IMR-90 (cell line): ENCODE results near the gene CTNNBIP1. TPM values are rescaled to one million over a fixed set of nuclear protein-coding genes. Genes with fewer than 3 reads are reported as not detected.

Experiments used
- ATAC-seq: fragments of 200-7000 bp; cut with Tn5 transposase; 2 replicates; pipeline ENCODE4 v1.9.1; 2020; ENCODE audit warnings: low read depth, mild to moderate bottlenecking, moderate library complexity
- BruUV-seq: library from RNA; stranded (reverse); fragments of 400-500 nt; replicated peaks from 2 replicates; lab custom pipeline; 2021; lab: Mats Ljungman, UMichigan
- CTCF ChIA-PET: fragments of 300-600 bp; formaldehyde crosslinking; extraction: SDS; loops from one replicate; lab custom pipeline; 2021; ENCODE audit warnings: antibody characterized with exemption; lab: Yijun Ruan, JAX
- POLR2A ChIA-PET: fragments of 300-600 bp; sonication (Branson Sonifier 250); formaldehyde crosslinking; loops from one replicate; lab custom pipeline; 2022; ENCODE audit warnings: antibody characterized with exemption; ENCODE audit not compliant: unreplicated experiment; lab: Charles Lee
- DNase-seq: peaks from one replicate; pipeline ENCODE4 v3.0.0; 2013
- H2AFZ ChIP-seq: replicated peaks from 2 replicates; pipeline ENCODE3; 2013; ENCODE audit warnings: low read length, mild to moderate bottlenecking; ENCODE audit not compliant: poor library complexity
- H2AK5ac ChIP-seq: 2 replicates; pipeline ENCODE4 v1.6.1; 2013; ENCODE audit warnings: low read depth, low read length, inconsistent platforms
- H2AK9ac ChIP-seq: replicated peaks from 2 replicates; pipeline ENCODE3; 2013; ENCODE audit warnings: mild to moderate bottlenecking, low read depth, low read length, moderate library complexity; ENCODE audit not compliant: poor library complexity
- H2BK120ac ChIP-seq: 2 replicates; pipeline ENCODE4 v1.6.1; 2013; ENCODE audit warnings: low read depth, low read length, inconsistent platforms
- H2BK15ac ChIP-seq: 3 replicates; pipeline ENCODE4 v1.6.1; 2013; ENCODE audit warnings: low read depth, low read length, inconsistent platforms
- H2BK20ac ChIP-seq: 2 replicates; pipeline ENCODE4 v1.6.1; 2013; ENCODE audit warnings: low read depth, mild to moderate bottlenecking, inconsistent platforms, low read length, moderate library complexity
- H2BK5ac ChIP-seq: 2 replicates; pipeline ENCODE4 v1.6.1; 2013; ENCODE audit warnings: mild to moderate bottlenecking, low read depth, low read length, inconsistent platforms; ENCODE audit not compliant: poor library complexity, severe bottlenecking
- H3K14ac ChIP-seq: replicated peaks from 2 replicates; pipeline ENCODE4 v1.6.1; 2013; ENCODE audit warnings: low read depth, low read length, inconsistent platforms
- H3K18ac ChIP-seq: 2 replicates; pipeline ENCODE4 v1.6.1; 2013; ENCODE audit warnings: low read depth, low read length, control low read depth
- H3K23ac ChIP-seq: 2 replicates; pipeline ENCODE4 v1.6.1; 2013; ENCODE audit warnings: low read depth, low read length, inconsistent platforms
- H3K27ac ChIP-seq: 2 replicates; pipeline ENCODE4 v1.5.1; 2013; ENCODE audit warnings: mild to moderate bottlenecking, control low read depth, low read length; ENCODE audit not compliant: insufficient read depth
- H3K27me3 ChIP-seq: 2 replicates; pipeline ENCODE4 v1.6.1; 2013; ENCODE audit warnings: low read length; ENCODE audit not compliant: control insufficient read depth, insufficient read depth
- H3K36me3 ChIP-seq: 2 replicates; pipeline ENCODE4 v1.6.1; 2013; ENCODE audit warnings: low read length, mixed read lengths; ENCODE audit not compliant: control insufficient read depth, insufficient read depth
- H3K4ac ChIP-seq: 2 replicates; pipeline ENCODE4 v1.6.1; 2013; ENCODE audit warnings: low read depth, low read length, inconsistent platforms
- H3K4me1 ChIP-seq: 2 replicates; pipeline ENCODE4 v1.6.1; 2013; ENCODE audit warnings: low read length, mixed read lengths; ENCODE audit not compliant: control insufficient read depth, insufficient read depth
- H3K4me2 ChIP-seq: 2 replicates; pipeline ENCODE4 v1.6.1; 2013; ENCODE audit warnings: low read depth, mild to moderate bottlenecking, control low read depth, low read length, moderate library complexity
- H3K4me3 ChIP-seq: 2 replicates; pipeline ENCODE4 v1.5.1; 2013; ENCODE audit warnings: low read depth, mild to moderate bottlenecking, control low read depth, low read length, moderate library complexity; ENCODE audit not compliant: insufficient read depth
- H3K56ac ChIP-seq: 2 replicates; pipeline ENCODE4 v1.6.1; 2013; ENCODE audit warnings: low read length, inconsistent platforms; ENCODE audit not compliant: insufficient read depth; ENCODE audit errors: extremely low read depth
- H3K79me1 ChIP-seq, 2 experiments: 2 replicates each; pipeline ENCODE4 v1.6.1; 2013; ENCODE audit warnings: low read length in 2 of 2, inconsistent platforms in 1 of 2, low read depth in 1 of 2
- H3K9ac ChIP-seq: 2 replicates; pipeline ENCODE4 v1.6.1; 2013; ENCODE audit warnings: low read depth, low read length, control low read depth
- H3K9me1 ChIP-seq: 2 replicates; pipeline ENCODE4 v1.6.1; 2013; ENCODE audit warnings: low read length, inconsistent platforms; ENCODE audit not compliant: insufficient read depth
- H3K9me3 ChIP-seq: 2 replicates; pipeline ENCODE4 v1.6.1; 2013; ENCODE audit warnings: low read length; ENCODE audit not compliant: control insufficient read depth, insufficient read depth
- H4K20me1 ChIP-seq: 2 replicates; pipeline ENCODE4 v1.6.1; 2013; ENCODE audit warnings: low read length, inconsistent platforms; ENCODE audit not compliant: insufficient read depth
- H4K5ac ChIP-seq: 2 replicates; pipeline ENCODE4 v1.6.1; 2013; ENCODE audit warnings: mild to moderate bottlenecking, low read depth, low read length, control low read depth
- H4K8ac ChIP-seq, 2 experiments: 2 replicates each; pipeline ENCODE4 v1.6.1; 2013; ENCODE audit warnings: low read depth in 2 of 2, low read length in 2 of 2, control low read depth in 1 of 2, inconsistent platforms in 1 of 2
- H4K91ac ChIP-seq: 2 replicates; pipeline ENCODE4 v1.6.1; 2013; ENCODE audit warnings: low read depth, low read length, inconsistent platforms; ENCODE audit not compliant: insufficient read depth
- BHLHE40 ChIP-seq: fragments of 150-350 bp; IDR thresholded peaks from 2 replicates; pipeline ENCODE4 v1.6.1; 2016; ENCODE audit warnings: mild to moderate bottlenecking, low read depth, low read length
- CEBPB ChIP-seq: IDR thresholded peaks from 2 replicates; pipeline ENCODE4 v1.6.1; 2012; ENCODE audit warnings: low read depth, low read length, improper control_type of control experiment
- CHD1 ChIP-seq: IDR thresholded peaks from 2 replicates; pipeline ENCODE4 v1.6.1; 2012; ENCODE audit warnings: low read depth, low read length, improper control_type of control experiment
- FOS ChIP-seq: fragments of 150-350 bp; IDR thresholded peaks from 2 replicates; pipeline ENCODE4 v1.6.1; 2016; ENCODE audit warnings: low read depth, low read length
- MAFK ChIP-seq: IDR thresholded peaks from 2 replicates; pipeline ENCODE4 v1.6.1; 2012; ENCODE audit warnings: low read depth, low read length, improper control_type of control experiment
- MAZ ChIP-seq: IDR thresholded peaks from 2 replicates; pipeline ENCODE4 v1.6.1; 2012; ENCODE audit warnings: low read depth, mild to moderate bottlenecking, low read length, improper control_type of control experiment, moderate library complexity, borderline replicate concordance
- MXI1 ChIP-seq: IDR thresholded peaks from 2 replicates; pipeline ENCODE4 v1.6.1; 2012; ENCODE audit warnings: low read depth, mild to moderate bottlenecking, low read length, moderate library complexity, borderline replicate concordance
- NFE2L2 ChIP-seq: fragments of 150-350 bp; IDR thresholded peaks from 2 replicates; pipeline ENCODE4 v1.6.1; 2016; ENCODE audit warnings: low read depth, mild to moderate bottlenecking, low read length
- POLR2A ChIP-seq: IDR thresholded peaks from 2 replicates; pipeline ENCODE4 v1.6.1; 2012; ENCODE audit warnings: mild to moderate bottlenecking, low read depth, low read length
- RAD21 ChIP-seq: IDR thresholded peaks from 2 replicates; pipeline ENCODE4 v1.6.1; 2012; ENCODE audit warnings: low read length, improper control_type of control experiment
- RCOR1 ChIP-seq: IDR thresholded peaks from 2 replicates; pipeline ENCODE4 v1.6.1; 2012; ENCODE audit warnings: mild to moderate bottlenecking, low read length, improper control_type of control experiment; ENCODE audit not compliant: insufficient replicate concordance
- RFX5 ChIP-seq: IDR thresholded peaks from 2 replicates; pipeline ENCODE4 v1.8.0; 2012; ENCODE audit warnings: low read depth, mild to moderate bottlenecking, low read length, moderate library complexity
- SMC3 ChIP-seq: fragments of 150-350 bp; IDR thresholded peaks from 2 replicates; pipeline ENCODE4 v1.6.1; 2016; ENCODE audit warnings: low read depth, mild to moderate bottlenecking, antibody characterized with exemption, low read length, moderate library complexity
- WGBS, 2 experiments: methylation state at CpG; one replicate each; pipeline versions ENCODE4 v1.1.5 to v1.1.7; 2013; ENCODE audit warnings: missing lambda C conversion rate in 2 of 2; ENCODE audit not compliant: insufficient read length in 1 of 2; ENCODE audit errors: extremely low coverage in 2 of 2; 5-methylcytosine and 5-hydroxymethylcytosine counted together
- dilution Hi-C: fragments of 300-500 bp; cut with HindIII; formaldehyde crosslinking; loops from one replicate; pipeline ENCODE4 v1.14.3; 2018; ENCODE audit warnings: low sequenced_read_pairs; ENCODE audit not compliant: unreplicated experiment
- in situ Hi-C: fragments of 300-500 bp; cut with MboI; formaldehyde crosslinking; loops from 3 replicates; pipeline ENCODE4 v1.14.3; 2019; ENCODE audit warnings: low sequenced_read_pairs, inconsistent platforms, mixed read lengths
- intact Hi-C: fragments of 100-400 bp; cut with micrococcal nuclease; formaldehyde crosslinking; loops from 2 replicates; pipeline ENCODE4 v1.10.0; 2022
- polyA plus RNA-seq, 3 experiments: library from polyadenylated mRNA; depleted of rRNA; stranded (reverse); fragments of >200 nt; gene quantifications; 2 replicates each; pipeline ENCODE4 v1.2.3, GENCODE V29; 2012; ENCODE audit warnings: low replicate concordance in 1 of 3
- total RNA-seq: library from RNA; depleted of rRNA; stranded (reverse); fragments of >200 nt; gene quantifications from 2 replicates; pipeline ENCODE4 v1.2.3, GENCODE V29; 2012
- TF ChIP-seq, protein P1 (sequence below): fragments of 150-350 bp; IDR thresholded peaks from 2 replicates; pipeline ENCODE4 v1.6.1; 2016; ENCODE audit warnings: low read depth, mild to moderate bottlenecking, low read length, moderate library complexity, borderline replicate concordance
- TF ChIP-seq, protein P2 (sequence below): conservative IDR thresholded peaks from 2 replicates; pipeline ENCODE4 v1.5.1; 2012; ENCODE audit warnings: mild to moderate bottlenecking, low read depth, low read length, improper control_type of control experiment
- TF ChIP-seq, protein P3 (sequence below): fragments of 150-350 bp; IDR thresholded peaks from 2 replicates; pipeline ENCODE4 v1.6.1; 2017; ENCODE audit warnings: mild to moderate bottlenecking, antibody characterized with exemption, low read length, low read depth

The CTNNBIP1 gene
- total and polyA plus RNA-seq, 2 of the 4 experiments (the other 2 are of a cell fraction): 24.7 to 28.5 TPM

DNA sequence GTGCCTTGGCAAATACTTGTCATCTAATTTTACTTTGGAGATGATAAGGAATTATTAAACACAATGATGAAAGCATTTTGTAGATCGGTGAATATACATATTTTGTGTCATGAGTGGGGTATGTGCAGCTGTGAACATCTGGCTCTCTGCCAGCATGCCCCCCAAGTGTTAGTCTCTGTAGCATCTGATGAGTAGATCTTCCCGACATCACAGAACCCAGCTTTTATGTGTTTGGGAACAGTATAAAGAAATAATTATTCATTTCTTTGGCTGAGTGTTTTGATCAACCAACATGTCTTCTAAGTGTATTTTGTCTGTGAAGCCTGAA is 4.5 kb upstream of the CTNNBIP1 start:
- H2AK5ac ChIP-seq: no peak overlapping the region
- H4K20me1 ChIP-seq: no peaks in the 10 kb centered on the region
- no peak for ATAC-seq
- no peak overlapping the region for H3K27ac ChIP-seq
- no peaks in the 10 kb centered on the region for H3K9me1 ChIP-seq
- TF ChIP-seq MXI1: no peak
- no peak for TF ChIP-seq RCOR1
- no peak for TF ChIP-seq NFE2L2
- TF ChIP-seq, protein P1, sequence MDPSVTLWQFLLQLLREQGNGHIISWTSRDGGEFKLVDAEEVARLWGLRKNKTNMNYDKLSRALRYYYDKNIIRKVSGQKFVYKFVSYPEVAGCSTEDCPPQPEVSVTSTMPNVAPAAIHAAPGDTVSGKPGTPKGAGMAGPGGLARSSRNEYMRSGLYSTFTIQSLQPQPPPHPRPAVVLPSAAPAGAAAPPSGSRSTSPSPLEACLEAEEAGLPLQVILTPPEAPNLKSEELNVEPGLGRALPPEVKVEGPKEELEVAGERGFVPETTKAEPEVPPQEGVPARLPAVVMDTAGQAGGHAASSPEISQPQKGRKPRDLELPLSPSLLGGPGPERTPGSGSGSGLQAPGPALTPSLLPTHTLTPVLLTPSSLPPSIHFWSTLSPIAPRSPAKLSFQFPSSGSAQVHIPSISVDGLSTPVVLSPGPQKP: no peak
- no peak for TF ChIP-seq RFX5
- TF ChIP-seq SMC3: no peak
- TF ChIP-seq BHLHE40: no peak
- TF ChIP-seq CEBPB: no peak
- no peak for TF ChIP-seq MAFK
- TF ChIP-seq POLR2A: no peak
- TF ChIP-seq, protein P2, sequence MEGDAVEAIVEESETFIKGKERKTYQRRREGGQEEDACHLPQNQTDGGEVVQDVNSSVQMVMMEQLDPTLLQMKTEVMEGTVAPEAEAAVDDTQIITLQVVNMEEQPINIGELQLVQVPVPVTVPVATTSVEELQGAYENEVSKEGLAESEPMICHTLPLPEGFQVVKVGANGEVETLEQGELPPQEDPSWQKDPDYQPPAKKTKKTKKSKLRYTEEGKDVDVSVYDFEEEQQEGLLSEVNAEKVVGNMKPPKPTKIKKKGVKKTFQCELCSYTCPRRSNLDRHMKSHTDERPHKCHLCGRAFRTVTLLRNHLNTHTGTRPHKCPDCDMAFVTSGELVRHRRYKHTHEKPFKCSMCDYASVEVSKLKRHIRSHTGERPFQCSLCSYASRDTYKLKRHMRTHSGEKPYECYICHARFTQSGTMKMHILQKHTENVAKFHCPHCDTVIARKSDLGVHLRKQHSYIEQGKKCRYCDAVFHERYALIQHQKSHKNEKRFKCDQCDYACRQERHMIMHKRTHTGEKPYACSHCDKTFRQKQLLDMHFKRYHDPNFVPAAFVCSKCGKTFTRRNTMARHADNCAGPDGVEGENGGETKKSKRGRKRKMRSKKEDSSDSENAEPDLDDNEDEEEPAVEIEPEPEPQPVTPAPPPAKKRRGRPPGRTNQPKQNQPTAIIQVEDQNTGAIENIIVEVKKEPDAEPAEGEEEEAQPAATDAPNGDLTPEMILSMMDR: no peak; the same call in 1 of the 2 replicates
- TF ChIP-seq, protein P3, sequence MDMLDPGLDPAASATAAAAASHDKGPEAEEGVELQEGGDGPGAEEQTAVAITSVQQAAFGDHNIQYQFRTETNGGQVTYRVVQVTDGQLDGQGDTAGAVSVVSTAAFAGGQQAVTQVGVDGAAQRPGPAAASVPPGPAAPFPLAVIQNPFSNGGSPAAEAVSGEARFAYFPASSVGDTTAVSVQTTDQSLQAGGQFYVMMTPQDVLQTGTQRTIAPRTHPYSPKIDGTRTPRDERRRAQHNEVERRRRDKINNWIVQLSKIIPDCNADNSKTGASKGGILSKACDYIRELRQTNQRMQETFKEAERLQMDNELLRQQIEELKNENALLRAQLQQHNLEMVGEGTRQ: no peak
- no peak for TF ChIP-seq MAZ
- no peak for TF ChIP-seq RAD21
- no peak for TF ChIP-seq FOS
- no peak for TF ChIP-seq CHD1
- peaks cover under 1 to 2% of the 10 kb centered on the region in 2 experiments; a peak in 3 of 4 replicates for H3K79me1 ChIP-seq
- H3K27me3 ChIP-seq: no peaks in the 10 kb centered on the region
- H3K9me3 ChIP-seq: no peaks in the 10 kb centered on the region
- no peak overlapping the region for H3K18ac ChIP-seq
- no peak overlapping the region for H2BK15ac ChIP-seq
- intact Hi-C loops (loop anchor here (1.0 kb wide), 1 partner anchor 39 kb away; no protein-coding TSS in a partner anchor), in situ Hi-C loops (no loop called here), dilution Hi-C loops (no loop called here)
- no peak overlapping the region for H4K91ac ChIP-seq
- H2BK20ac ChIP-seq: no peak overlapping the region
- no peaks in the 10 kb centered on the region for H3K4me1 ChIP-seq
- H3K23ac ChIP-seq: no peak overlapping the region
- no peaks in the 10 kb centered on the region for H3K36me3 ChIP-seq
- no TSS peak for BruUV-seq
- H4K5ac ChIP-seq: no peak overlapping the region
- ChIA-PET CTCF (interaction anchor here (1.3 to 2.0 kb wide), 2 partner anchors 28 to 39 kb away, joined by 5 read pairs; no protein-coding TSS in a partner anchor), POLR2A (no interaction called here)
- no peak overlapping the region for H2BK120ac ChIP-seq
- H3K4me2 ChIP-seq: no peak overlapping the region
- no CpG with 5 or more reads among the region's 2 CpGs for WGBS, 2 experiments
- no peak overlapping the region for H2AFZ ChIP-seq
- no peak overlapping the region for H3K9ac ChIP-seq
- H3K56ac ChIP-seq: no peak overlapping the region
- no peak overlapping the region for H2BK5ac ChIP-seq
- H3K4me3 ChIP-seq: no peak overlapping the region
- no peak overlapping the region for H4K8ac ChIP-seq
- no peak overlapping the region for H2AK9ac ChIP-seq
- H3K14ac ChIP-seq: no peak overlapping the region
- no peak overlapping the region for H3K4ac ChIP-seq
- no peak for DNase-seq
